HCT116 (cell line): ENCODE data around the gene AQP9. TPM values are rescaled to one million over a fixed set of nuclear protein-coding genes. Genes with fewer than 3 reads are reported as not detected.

Experiments used
- ATAC-seq: fragments of 200-7000 bp; cut with Tn5 transposase; 2 replicates; pipeline ENCODE4 v1.9.1; 2020; ENCODE audit warnings: mild to moderate bottlenecking, moderate library complexity
- BruUV-seq: library from RNA; stranded (reverse); fragments of 400-500 nt; replicated peaks from 2 replicates; lab custom pipeline; 2021; lab: Mats Ljungman, UMichigan
- CTCF ChIA-PET: fragments of 300-600 bp; sonication (Branson Sonifier 250); formaldehyde crosslinking; loops from one replicate; lab custom pipeline; 2021; ENCODE audit warnings: antibody characterized with exemption; lab: Charles Lee
- POLR2A ChIA-PET: fragments of 300-600, 350-600 bp; sonication (Branson Sonifier 250); formaldehyde crosslinking; loops from one replicate; lab custom pipeline; 2021; ENCODE audit warnings: antibody characterized with exemption; lab: Charles Lee
- RAD21 ChIA-PET, 2 experiments: fragments of 300-600 bp; sonication (Branson Sonifier 250); formaldehyde crosslinking; loops; one replicate each; lab custom pipeline; 2023; ENCODE audit warnings: low total read pairs in 2 of 2; ENCODE audit not compliant: uncharacterized antibody in 2 of 2, unreplicated experiment in 2 of 2, low non-redundant PET in 1 of 2; lab: Charles Lee
- DNase-seq: peaks from one replicate; pipeline ENCODE4 v3.0.0-alpha.2; 2010; ENCODE audit warnings: low read depth, low spot score
- H2AFZ ChIP-seq: fragments of 200-600 bp; shearing (Covaris generic), sonication (generic); 2 replicates; pipeline ENCODE4 v1.6.1; 2017; ENCODE audit warnings: low read depth, mixed run types, mixed read lengths, antibody characterized with exemption, low read length; ENCODE audit not compliant: poor library complexity, severe bottlenecking
- H3K27ac ChIP-seq: 2 replicates; pipeline ENCODE4 v1.5.1; 2012; ENCODE audit warnings: low read depth, low read length
- H3K27me3 ChIP-seq: fragments of 200-600 bp; sonication (generic); 2 replicates; pipeline ENCODE4 v1.6.1; 2016; ENCODE audit warnings: mixed run types, low read length, mixed read lengths; ENCODE audit not compliant: insufficient read depth
- H3K36me3 ChIP-seq, 2 experiments: fragments of 200-500 bp in 1 of 2; fragments of 200-600 bp in 1 of 2; sonication (Bioruptor generic) in 1 of 2; sonication (generic) in 1 of 2; 2 replicates each; pipeline versions ENCODE4 v1.5.1 to v1.6.1; 2014 to 2016; ENCODE audit warnings: low read length in 2 of 2, inconsistent platforms in 1 of 2, mixed read lengths in 1 of 2, mixed run types in 1 of 2; ENCODE audit not compliant: insufficient read depth in 2 of 2, control insufficient read depth in 1 of 2
- H3K4me1 ChIP-seq, 2 experiments: fragments of 200-600 bp in 1 of 2; sonication (generic) in 1 of 2; 2 replicates each; pipeline versions ENCODE4 v1.5.1 to v1.6.1; 2012 to 2017; ENCODE audit warnings: low read length in 2 of 2, inconsistent platforms in 1 of 2, mild to moderate bottlenecking in 1 of 2, mixed read lengths in 1 of 2, mixed run types in 1 of 2, moderate library complexity in 1 of 2; ENCODE audit not compliant: insufficient read depth in 2 of 2, control insufficient read depth in 1 of 2
- H3K4me2 ChIP-seq: fragments of 200-600 bp; sonication (generic); 2 replicates; pipeline ENCODE4 v1.6.1; 2017; ENCODE audit warnings: mixed run types, low read length, mixed read lengths
- H3K4me3 ChIP-seq, 2 experiments: fragments of 200-600 bp in 1 of 2; sonication (generic) in 1 of 2; replicated peaks in 1 of 2; 2 replicates each; pipeline ENCODE4 v1.5.1; 2011 to 2016; ENCODE audit warnings: low read length in 2 of 2, control low read depth in 1 of 2, low read depth in 1 of 2, mild to moderate bottlenecking in 1 of 2, mixed read lengths in 1 of 2, mixed run types in 1 of 2
- H3K79me2 ChIP-seq: fragments of 200-600 bp; sonication (generic); 2 replicates; pipeline ENCODE4 v1.6.1; 2017; ENCODE audit warnings: mild to moderate bottlenecking, mixed run types, low read length, moderate library complexity, mixed read lengths; ENCODE audit not compliant: insufficient read depth
- H3K9ac ChIP-seq: fragments of 200-600 bp; sonication (generic); 2 replicates; pipeline ENCODE4 v1.6.1; 2016; ENCODE audit warnings: low read length, mixed read lengths
- H3K9me2 ChIP-seq: fragments of 200-600 bp; sonication (generic), shearing (Covaris generic); 2 replicates; pipeline ENCODE4 v1.6.1; 2017; ENCODE audit warnings: mixed run types, mild to moderate bottlenecking, moderate library complexity; ENCODE audit not compliant: insufficient read depth
- H3K9me3 ChIP-seq, 2 experiments: fragments of 200-500 bp in 1 of 2; fragments of 200-600 bp in 1 of 2; sonication (Bioruptor generic) in 1 of 2; sonication (generic) in 1 of 2; 2 replicates each; pipeline ENCODE4 v1.6.1; 2014 to 2017; ENCODE audit warnings: low read length in 2 of 2, mixed read lengths in 2 of 2, inconsistent platforms in 1 of 2, low read depth in 1 of 2, mild to moderate bottlenecking in 1 of 2, mixed run types in 1 of 2, moderate library complexity in 1 of 2; ENCODE audit not compliant: control insufficient read depth in 1 of 2, insufficient read depth in 1 of 2
- H4K20me1 ChIP-seq: fragments of 200-600 bp; sonication (generic), shearing (Covaris generic); 2 replicates; pipeline ENCODE4 v1.6.1; 2017; ENCODE audit warnings: mixed run types, mild to moderate bottlenecking, moderate library complexity; ENCODE audit not compliant: insufficient read depth
- CBX3 ChIP-seq: IDR thresholded peaks from 2 replicates; pipeline ENCODE4 v1.6.1; 2012; ENCODE audit warnings: low read depth
- CEBPB ChIP-seq: IDR thresholded peaks from 2 replicates; pipeline ENCODE4 v1.6.1; 2012; ENCODE audit warnings: low read depth
- CTCF ChIP-seq, 3 experiments: fragments of 200-600 bp in 1 of 3; sonication (generic) in 1 of 3; IDR thresholded peaks in 2 of 3; conservative IDR thresholded peaks in 1 of 3; 2 replicates each; pipeline ENCODE4 v1.5.1; 2012 to 2017; ENCODE audit warnings: low read depth in 2 of 3, low read length in 2 of 3, antibody characterized with exemption in 1 of 3, borderline replicate concordance in 1 of 3, control low read depth in 1 of 3, mild to moderate bottlenecking in 1 of 3, mixed read lengths in 1 of 3, mixed run types in 1 of 3, moderate library complexity in 1 of 3; ENCODE audit not compliant: insufficient read depth in 1 of 3
- EGR1 ChIP-seq: IDR thresholded peaks from 2 replicates; pipeline ENCODE4 v1.6.1; 2012; ENCODE audit warnings: low read depth
- EZH2phosphoT487 ChIP-seq: fragments of 200-600 bp; IDR thresholded peaks from 2 replicates; pipeline ENCODE4 v1.6.1; 2018; ENCODE audit warnings: antibody characterized with exemption, borderline replicate concordance
- FOSL1 ChIP-seq: IDR thresholded peaks from 2 replicates; pipeline ENCODE4 v1.6.1; 2012; ENCODE audit warnings: low read depth
- JUND ChIP-seq: IDR thresholded peaks from 2 replicates; pipeline ENCODE4 v1.6.1; 2012
- MAX ChIP-seq: IDR thresholded peaks from 2 replicates; pipeline ENCODE4 v1.6.1; 2012
- REST ChIP-seq: IDR thresholded peaks from 2 replicates; pipeline ENCODE4 v1.6.1; 2012; ENCODE audit warnings: low read depth
- SIN3A ChIP-seq: IDR thresholded peaks from 2 replicates; pipeline ENCODE4 v1.6.1; 2012; ENCODE audit warnings: low read depth
- SP1 ChIP-seq: IDR thresholded peaks from 2 replicates; pipeline ENCODE4 v1.6.1; 2012; ENCODE audit warnings: low read depth
- SRF ChIP-seq: IDR thresholded peaks from 2 replicates; pipeline ENCODE4 v1.6.1; 2012; ENCODE audit warnings: low read depth
- TCF7L2 ChIP-seq: IDR thresholded peaks from 2 replicates; pipeline ENCODE4 v1.7.0; 2011; ENCODE audit warnings: borderline replicate concordance, inconsistent platforms; ENCODE audit not compliant: insufficient read depth, insufficient read length; ENCODE audit errors: extremely low read depth
- ZBTB33 ChIP-seq: IDR thresholded peaks from 2 replicates; pipeline ENCODE4 v1.6.1; 2011; ENCODE audit warnings: mild to moderate bottlenecking, low read length, moderate library complexity; ENCODE audit not compliant: insufficient replicate concordance; ENCODE audit errors: extremely low read depth
- intact Hi-C: fragments of 100-400 bp; cut with micrococcal nuclease; formaldehyde crosslinking; loops from 2 replicates; pipeline ENCODE4 v1.10.0; 2022
- total RNA-seq: library from RNA; stranded (reverse); gene quantifications from one replicate; pipeline ENCODE4 v1.2.1, GENCODE V29; 2021; ENCODE audit not compliant: unreplicated experiment

The AQP9 gene
- total RNA-seq, 1 experiment from 2014 or later, result 0.12 TPM

GRCh38 chr15:58114388-58114787, 23.8 kb upstream of the AQP9 start (continued):
- TF ChIP-seq REST (no peak), SRF (no peak), CEBPB (no peak), CBX3 (no peak)

- ChIA-PET RAD21 (no interaction called here), POLR2A (no interaction called here), CTCF (no interaction called here)
- ATAC-seq, result no peak
- H3K9me2 ChIP-seq, result no peaks in the 10 kb centered on the region
- H3K9me3 ChIP-seq, result no peaks in the 10 kb centered on the region
- H2AFZ ChIP-seq, result no peak overlapping the region
- H3K4me1 ChIP-seq, result no peaks in the 10 kb centered on the region
- H3K27me3 ChIP-seq, result no peaks in the 10 kb centered on the region
- no peak for DNase-seq
- no TSS peak for BruUV-seq
- no peak overlapping the region for H3K9ac ChIP-seq
- TF ChIP-seq CEBPB (no peak), FOSL1 (no peak), TCF7L2 (no peak), JUND (no peak), REST (no peak), SIN3A (no peak), SRF (no peak), EGR1 (no peak), ZBTB33 (no peak), SP1 (no peak), EZH2phosphoT487 (no peak), CTCF (IDR thresholded peaks at IDR 0.05 in 2 of 3, conservative IDR thresholded peaks at IDR 0.05 in 1 of 3; ENCODE audit: borderline replicate concordance in 1 of 3, insufficient read depth in 1 of 3, low read depth in 2 of 3, low read length in 2 of 3) (no peak), MAX (no peak)
- TF ChIP-seq, all 23 proteins: peak for 0
- H3K79me2 ChIP-seq, result no peaks in the 10 kb centered on the region
- H3K4me2 ChIP-seq, result no peak overlapping the region
- no peak overlapping the region for H3K27ac ChIP-seq
- no peaks in the 10 kb centered on the region for H3K36me3 ChIP-seq
- no peak overlapping the region for H3K4me3 ChIP-seq
- intact Hi-C loops, result loop anchor here (1.0 kb wide), 1 partner anchor 67 kb away; no protein-coding TSS in a partner anchor
- H4K20me1 ChIP-seq, result no peaks in the 10 kb centered on the region
These were observed 23.4 kb upstream of the AQP9 start for GRCh38 chr15:58114812-58115211.
